HG02763 (cell line): ENCODE data around the gene FRMD4A.

Experiments used
- ATAC-seq: cut with Tn5 transposase; IDR thresholded peaks from one replicate; pipeline ENCODE4 v1.9.1; 2021; ENCODE audit warnings: mild to moderate bottlenecking, moderate library complexity; ENCODE audit not compliant: unreplicated experiment

Gene FRMD4A

GRCh38 chr10:13665516-13666262 is 665.0 kb downstream of the FRMD4A start:
- no peak for ATAC-seq

DNA sequence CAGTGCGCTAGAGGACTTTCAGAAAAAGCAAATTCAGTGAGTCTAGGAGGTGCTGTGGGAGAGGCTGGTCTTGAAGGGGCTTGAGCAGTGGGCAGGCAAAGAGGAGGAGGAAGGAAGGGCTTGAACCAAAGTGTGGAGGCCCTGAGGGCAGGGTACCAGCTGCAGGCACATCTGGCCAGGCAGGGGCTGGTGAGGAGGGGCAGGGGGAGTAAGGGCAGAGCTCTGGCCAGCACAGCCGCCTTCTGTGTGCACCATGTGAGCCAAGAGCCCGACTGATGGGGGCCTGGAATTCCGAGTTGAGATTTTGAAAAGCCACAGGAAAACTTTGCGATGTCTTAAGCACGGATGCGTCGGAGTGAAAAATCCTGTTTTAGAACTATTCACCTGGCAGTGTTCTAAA is 669.5 kb downstream of the FRMD4A start:
- ATAC-seq, result no peak

DNA sequence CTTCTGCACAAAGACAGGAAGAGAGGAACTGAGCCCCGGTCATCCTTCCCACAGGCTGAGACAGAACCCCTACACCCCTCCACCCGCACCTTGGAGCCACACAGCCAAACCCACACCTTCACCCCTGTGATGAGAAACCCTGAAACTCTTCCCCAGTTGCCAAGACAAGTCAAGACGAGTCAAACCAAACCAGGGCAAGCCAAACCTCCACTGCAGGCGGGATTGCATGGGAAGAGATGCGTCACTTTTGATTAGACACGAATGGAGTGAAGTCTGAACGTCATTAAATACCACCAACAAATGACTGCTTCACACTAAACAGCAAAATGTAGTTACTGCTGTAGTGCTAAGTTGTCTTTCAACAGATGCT is 670.2 kb downstream of the FRMD4A start:
- ATAC-seq, result no peak

DNA sequence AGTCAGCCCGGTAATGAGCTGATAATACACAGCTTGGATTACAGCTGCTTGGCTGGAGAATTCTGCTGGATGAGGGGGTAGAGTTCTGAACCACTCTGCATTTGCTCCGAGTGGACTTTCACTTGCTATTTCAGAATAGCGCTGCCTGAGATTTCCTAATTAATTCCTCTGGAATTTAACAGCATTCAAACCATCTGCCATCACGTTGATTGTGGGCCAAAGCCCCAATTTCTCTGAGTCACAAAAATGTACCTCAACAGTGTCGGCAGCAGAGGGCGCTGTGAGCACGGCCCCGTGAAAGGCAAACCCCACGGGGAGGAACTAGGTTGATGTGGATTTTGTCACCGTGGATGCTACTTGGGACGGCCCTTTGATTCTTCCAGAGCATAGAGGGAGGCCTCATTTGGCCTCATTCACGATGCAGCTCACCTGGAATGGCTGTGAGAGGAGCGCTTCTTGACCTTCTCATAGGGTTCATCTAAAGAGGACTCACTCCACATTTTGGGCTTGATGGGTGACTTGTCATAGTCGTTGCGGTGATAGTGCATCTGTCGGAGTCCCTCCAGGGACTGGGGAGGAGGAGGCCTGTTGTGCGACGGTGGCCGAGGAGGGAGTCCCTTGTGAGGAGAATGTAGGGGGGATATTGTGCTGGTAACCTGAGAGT is 670.7 kb downstream of the FRMD4A start:
- ATAC-seq, result no peak

DNA sequence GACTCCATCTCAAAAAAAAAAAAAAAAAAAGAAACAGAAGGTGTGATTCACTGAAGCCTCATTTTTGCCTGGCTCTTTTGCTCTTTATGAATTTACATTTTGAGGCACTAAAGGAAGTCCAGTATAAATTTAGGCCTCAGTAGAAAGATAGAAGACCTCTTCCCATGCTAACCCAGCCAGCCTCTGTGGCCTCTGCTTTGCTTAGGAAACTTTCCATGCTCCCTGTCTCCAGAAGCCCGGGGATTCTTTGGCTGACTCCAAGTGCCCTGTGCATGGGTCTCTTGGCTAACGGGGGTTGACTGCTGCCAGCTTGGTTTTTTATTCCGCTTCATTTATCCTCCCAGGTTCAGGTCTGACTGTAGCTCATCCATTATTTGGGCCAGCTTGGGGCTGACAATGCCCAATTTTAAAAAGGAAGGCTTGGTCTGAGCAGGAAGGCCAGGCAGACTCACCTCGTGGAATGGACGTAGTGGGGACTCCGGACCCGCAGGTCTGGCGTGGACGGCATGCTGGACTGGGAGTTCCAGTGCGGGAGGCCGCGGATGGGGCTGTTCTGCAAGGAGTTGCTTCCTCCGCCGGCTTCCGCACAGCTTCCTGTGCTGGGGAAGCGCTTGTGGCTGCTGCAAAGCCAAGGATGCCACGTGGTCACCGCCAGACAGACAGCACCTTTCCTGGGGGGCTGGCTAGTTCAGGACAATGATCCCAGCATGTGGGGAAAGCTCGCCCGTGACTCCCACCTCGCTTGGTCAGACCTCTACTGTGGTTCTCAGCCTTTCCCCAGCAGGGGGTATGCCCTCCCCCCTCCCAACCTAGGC is 671.6 kb downstream of the FRMD4A start:
- no peak for ATAC-seq

DNA sequence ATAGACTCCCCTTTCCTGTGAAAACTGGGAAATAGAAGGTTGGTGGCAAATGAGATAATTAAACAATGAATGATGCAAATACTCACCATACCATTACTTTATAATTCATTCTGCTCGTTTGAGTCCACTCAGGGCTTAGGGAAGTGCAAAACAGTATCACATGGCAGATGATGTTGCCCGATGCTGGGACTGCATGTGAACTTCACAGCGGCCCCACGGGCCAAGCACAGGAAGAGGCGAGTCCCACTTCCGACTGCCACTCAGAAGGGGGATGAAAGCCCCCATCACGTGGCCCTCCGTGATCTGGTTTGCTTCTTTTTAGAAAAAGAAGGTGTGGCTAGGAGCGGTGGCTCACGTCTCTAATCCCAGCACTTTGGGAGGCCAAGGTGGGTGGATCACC is 672.5 kb downstream of the FRMD4A start:
- ATAC-seq, result no peak

GRCh38 chr10:13657101-13657680 is 673.5 kb downstream of the FRMD4A start:
- ATAC-seq, result no peak

DNA sequence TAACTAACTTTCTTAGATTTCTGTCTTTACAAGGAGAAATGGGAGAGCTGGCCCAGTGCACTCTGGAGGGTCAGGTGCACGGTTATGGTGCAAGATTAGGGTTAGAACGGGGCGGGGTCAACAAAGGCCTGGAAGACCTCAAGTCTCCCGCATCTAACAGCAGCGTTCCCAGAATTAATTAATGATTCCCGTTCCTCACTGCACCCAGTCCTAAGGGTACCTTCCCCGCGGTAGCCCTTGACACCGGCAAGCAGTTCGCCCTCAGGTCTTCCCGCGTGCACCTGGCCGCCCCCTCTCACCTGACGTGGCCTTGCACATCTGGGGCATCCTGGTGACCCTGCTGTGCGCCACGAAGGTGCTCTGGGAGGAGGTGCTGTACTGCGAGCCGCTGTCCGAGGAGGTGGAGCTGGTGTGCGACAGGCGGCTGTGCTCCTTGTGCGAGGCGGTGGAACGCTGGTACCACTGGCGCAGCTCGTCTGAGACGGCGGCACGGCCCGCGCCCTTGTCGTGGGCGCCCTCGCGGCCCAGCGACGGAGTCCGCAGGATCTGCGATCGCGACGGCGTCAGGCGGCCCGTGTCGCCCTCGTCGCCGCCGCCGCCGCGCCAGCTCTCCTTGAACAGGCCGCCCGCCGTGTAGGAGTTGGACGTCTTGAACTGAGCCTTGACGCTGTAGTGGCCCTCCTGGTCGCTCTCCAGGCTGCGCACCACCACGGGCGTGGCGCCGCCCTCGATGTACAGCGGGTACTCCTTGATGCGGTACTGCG is 674.2 kb downstream of the FRMD4A start:
- ATAC-seq, result no peak

DNA sequence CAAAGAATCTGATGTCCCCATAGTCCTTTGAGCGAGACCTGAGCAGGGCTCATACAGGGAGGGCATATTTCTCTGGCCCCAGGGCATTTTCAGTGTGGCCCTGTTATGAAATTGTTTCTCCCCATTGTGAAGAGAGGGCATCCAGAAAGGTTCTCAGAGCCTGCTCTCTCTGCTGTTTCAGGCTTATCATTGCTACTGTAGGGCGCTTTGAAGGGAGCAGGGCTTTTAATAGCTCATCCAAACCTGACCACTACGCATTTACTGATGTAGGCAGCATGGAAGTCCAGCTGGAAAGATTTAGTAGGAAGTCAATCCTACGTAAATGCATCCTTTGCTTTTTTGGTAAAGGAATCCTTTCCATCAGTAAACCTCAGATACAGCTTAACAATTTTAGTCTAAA is 675.9 kb downstream of the FRMD4A start:
- ATAC-seq, result no peak

- ATAC-seq, result no peak
These were observed 676.5 kb downstream of the FRMD4A start for GRCh38 chr10:13654118-13654830.

GRCh38 chr10:13652860-13653259 is 677.9 kb downstream of the FRMD4A start:
- no peak for ATAC-seq

DNA sequence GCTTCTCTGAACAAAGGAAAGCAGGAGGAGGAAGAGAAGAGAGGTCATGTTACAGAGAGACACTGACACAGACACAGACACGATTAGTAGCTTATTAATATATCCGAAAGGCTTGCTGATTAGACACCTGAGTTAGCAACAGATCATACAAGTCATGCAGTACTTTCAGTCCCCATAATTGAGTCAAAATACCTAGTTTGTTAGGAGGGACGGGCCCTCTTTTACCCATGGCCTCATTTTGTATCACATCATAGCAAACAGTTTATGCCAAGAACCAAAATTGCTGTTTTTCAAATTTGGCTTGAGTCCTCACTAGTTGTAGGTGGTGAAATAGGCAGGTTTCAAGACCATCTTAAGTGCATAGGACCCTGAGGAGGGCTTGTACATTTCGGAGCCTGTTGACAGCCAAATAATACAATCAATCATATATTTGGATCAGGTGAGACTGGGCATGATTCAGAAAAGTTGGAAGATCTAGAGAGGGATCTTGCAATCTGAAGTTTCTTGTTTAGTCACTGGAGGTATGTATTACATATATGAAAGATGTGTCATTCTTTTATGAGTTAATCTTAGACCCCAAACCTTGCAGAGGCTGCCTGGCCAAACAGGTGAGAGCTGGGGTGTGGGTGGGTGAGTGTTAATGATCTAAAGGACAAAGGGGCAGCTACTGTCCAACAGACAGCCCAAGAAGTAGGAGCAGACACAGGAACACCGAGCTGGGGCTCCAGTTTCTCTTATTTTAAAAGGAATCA is 678.6 kb downstream of the FRMD4A start:
- ATAC-seq, result no peak

GRCh38 chr10:13650961-13651360 is 679.8 kb downstream of the FRMD4A start:
- ATAC-seq, result no peak

- ATAC-seq, result no peak
These were observed 680.7 kb downstream of the FRMD4A start for GRCh38 chr10:13649844-13650520.

GRCh38 chr10:13648425-13648824 is 682.3 kb downstream of the FRMD4A start:
- no peak for ATAC-seq

DNA sequence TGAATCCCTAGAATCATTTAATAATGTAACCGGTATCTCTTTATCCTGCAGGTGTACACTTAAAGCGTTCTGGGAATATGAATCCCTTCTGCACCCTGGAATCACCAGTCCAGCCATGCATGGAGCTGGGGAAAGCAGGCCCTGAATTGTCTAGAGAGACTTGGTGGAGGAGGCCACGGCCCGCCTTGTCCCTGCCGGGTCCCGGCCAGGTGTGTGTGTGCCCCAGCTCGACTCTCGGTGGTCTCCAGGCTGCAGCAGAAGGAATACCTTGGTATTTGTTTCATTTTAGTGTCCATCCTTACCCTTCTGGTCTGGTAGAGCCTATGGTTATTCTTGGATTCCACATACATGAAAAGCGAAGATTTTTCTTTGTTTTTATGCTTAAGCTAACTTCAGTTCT is 685.9 kb downstream of the FRMD4A start:
- ATAC-seq, result no peak

- ATAC-seq, result no peak
These were observed 687.7 kb downstream of the FRMD4A start for GRCh38 chr10:13643016-13643415.

GRCh38 chr10:13642293-13642692 is 688.4 kb downstream of the FRMD4A start:
- ATAC-seq, result no peak

DNA sequence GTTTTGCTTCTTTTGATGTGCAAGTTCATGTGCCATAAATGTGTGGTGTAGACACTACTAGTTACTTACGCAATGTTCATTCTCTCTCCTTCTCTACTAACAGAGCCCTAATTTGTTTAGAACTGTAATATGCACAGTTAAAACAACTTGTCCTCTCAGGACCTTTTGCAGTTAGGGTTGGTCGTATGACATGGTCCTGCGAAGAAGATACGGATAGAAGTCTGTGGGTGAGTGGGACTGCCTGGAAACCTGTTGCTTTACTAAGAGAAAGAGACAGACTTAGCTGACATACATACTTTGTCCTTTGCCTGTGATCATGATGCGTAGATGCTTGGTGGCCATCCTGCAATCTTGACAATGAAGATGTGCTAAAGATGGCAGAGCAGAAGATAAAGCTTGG is 692.8 kb downstream of the FRMD4A start:
- ATAC-seq, result no peak
